ENCODE results near the gene BBOX1. TPM values are rescaled to one million over a fixed set of nuclear protein-coding genes. Genes with fewer than 3 reads are reported as not detected.

The BBOX1 gene
- total RNA-seq, 1 experiment from 2014 or later, result not detected

- no peak overlapping the region for H3K27ac ChIP-seq (ENCODE audit: low read length)
- H3K36me3 ChIP-seq (ENCODE audit: control insufficient read depth, insufficient read depth, low read length), result no peaks in the 10 kb centered on the region
- ChIA-PET POLR2A (no interaction called here), CTCF (no interaction called here)
- no peaks in the 10 kb centered on the region for H3K4me1 ChIP-seq (ENCODE audit: control insufficient read depth, insufficient read depth, low read length)
- no peaks in the 10 kb centered on the region for H3K27me3 ChIP-seq (ENCODE audit: control insufficient read depth, insufficient read depth, low read length)
- no TSS peak for BruUV-seq (replicated peaks)
- no peaks in the 10 kb centered on the region for H3K9me3 ChIP-seq (ENCODE audit: control insufficient read depth, insufficient read depth, low read depth, low read length)
- no peak overlapping the region for H3K4me3 ChIP-seq (ENCODE audit: low read depth in 2 of 2, low read length in 2 of 2)
- no peak for DNase-seq (ENCODE audit: low read depth, low spot score)
- TF ChIP-seq POLR2AphosphoS5 (IDR thresholded peaks at IDR 0.05; ENCODE audit: low read depth, low read length), result no peak
- TF ChIP-seq, protein P1, sequence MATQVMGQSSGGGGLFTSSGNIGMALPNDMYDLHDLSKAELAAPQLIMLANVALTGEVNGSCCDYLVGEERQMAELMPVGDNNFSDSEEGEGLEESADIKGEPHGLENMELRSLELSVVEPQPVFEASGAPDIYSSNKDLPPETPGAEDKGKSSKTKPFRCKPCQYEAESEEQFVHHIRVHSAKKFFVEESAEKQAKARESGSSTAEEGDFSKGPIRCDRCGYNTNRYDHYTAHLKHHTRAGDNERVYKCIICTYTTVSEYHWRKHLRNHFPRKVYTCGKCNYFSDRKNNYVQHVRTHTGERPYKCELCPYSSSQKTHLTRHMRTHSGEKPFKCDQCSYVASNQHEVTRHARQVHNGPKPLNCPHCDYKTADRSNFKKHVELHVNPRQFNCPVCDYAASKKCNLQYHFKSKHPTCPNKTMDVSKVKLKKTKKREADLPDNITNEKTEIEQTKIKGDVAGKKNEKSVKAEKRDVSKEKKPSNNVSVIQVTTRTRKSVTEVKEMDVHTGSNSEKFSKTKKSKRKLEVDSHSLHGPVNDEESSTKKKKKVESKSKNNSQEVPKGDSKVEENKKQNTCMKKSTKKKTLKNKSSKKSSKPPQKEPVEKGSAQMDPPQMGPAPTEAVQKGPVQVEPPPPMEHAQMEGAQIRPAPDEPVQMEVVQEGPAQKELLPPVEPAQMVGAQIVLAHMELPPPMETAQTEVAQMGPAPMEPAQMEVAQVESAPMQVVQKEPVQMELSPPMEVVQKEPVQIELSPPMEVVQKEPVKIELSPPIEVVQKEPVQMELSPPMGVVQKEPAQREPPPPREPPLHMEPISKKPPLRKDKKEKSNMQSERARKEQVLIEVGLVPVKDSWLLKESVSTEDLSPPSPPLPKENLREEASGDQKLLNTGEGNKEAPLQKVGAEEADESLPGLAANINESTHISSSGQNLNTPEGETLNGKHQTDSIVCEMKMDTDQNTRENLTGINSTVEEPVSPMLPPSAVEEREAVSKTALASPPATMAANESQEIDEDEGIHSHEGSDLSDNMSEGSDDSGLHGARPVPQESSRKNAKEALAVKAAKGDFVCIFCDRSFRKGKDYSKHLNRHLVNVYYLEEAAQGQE (IDR thresholded peaks at IDR 0.05; ENCODE audit: insufficient read depth in 1 of 2, low read depth in 2 of 2, low read length in 1 of 2), result no peak
- intact Hi-C loops (cut with micrococcal nuclease; ENCODE audit: unreplicated experiment), result no loop called here
- in situ Hi-C loops (cut with HindIII; ENCODE audit: low pct_unique_long_range_greater_than_20kb, low sequenced_read_pairs), result no loop called here
- ATAC-seq, result no peak
Measured at GRCh38 chr11:27075192-27075591, 34.6 kb downstream of the BBOX1 start.

GRCh38 chr11:27075655-27076054 is 35.0 kb downstream of the BBOX1 start:
- CTCF ChIA-PET, result interaction anchor here (0.6 kb wide), 1 partner anchor 247 kb away, joined by 6 read pairs; no protein-coding TSS in a partner anchor
- Histone ChIP-seq H3K27ac (ENCODE audit: low read length) (no peak overlapping the region), H3K4me3 (ENCODE audit: low read depth in 2 of 2, low read length in 2 of 2) (no peak overlapping the region), H3K9me3 (ENCODE audit: control insufficient read depth, insufficient read depth, low read depth, low read length) (no peaks in the 10 kb centered on the region), H3K27me3 (ENCODE audit: control insufficient read depth, insufficient read depth, low read length) (no peaks in the 10 kb centered on the region), H3K36me3 (ENCODE audit: control insufficient read depth, insufficient read depth, low read length) (no peaks in the 10 kb centered on the region), H3K4me1 (ENCODE audit: control insufficient read depth, insufficient read depth, low read length) (no peaks in the 10 kb centered on the region)
- ATAC-seq (no peak), DNase-seq (ENCODE audit: low read depth, low spot score) (no peak)
- BruUV-seq (replicated peaks), result no TSS peak
- TF ChIP-seq CTCF (IDR thresholded peaks at IDR 0.05) (no peak), POLR2AphosphoS5 (IDR thresholded peaks at IDR 0.05; ENCODE audit: low read depth, low read length) (no peak), SIN3A (IDR thresholded peaks at IDR 0.05; ENCODE audit: borderline replicate concordance, insufficient read depth, low read depth, low read length) (no peak), TCF7L2 (IDR thresholded peaks at IDR 0.05; ENCODE audit: low read depth, low read length) (no peak)
- TF ChIP-seq, protein P1 (IDR thresholded peaks at IDR 0.05; ENCODE audit: insufficient read depth in 1 of 2, low read depth in 2 of 2, low read length in 1 of 2), result no peak
- intact Hi-C loops (cut with micrococcal nuclease; ENCODE audit: unreplicated experiment) (no loop called here), in situ Hi-C loops (cut with HindIII; ENCODE audit: low pct_unique_long_range_greater_than_20kb, low sequenced_read_pairs) (no loop called here)
- POLR2A ChIA-PET, result no interaction called here
